ENCODE results near the gene USH1C.

USH1C gene

DNA sequence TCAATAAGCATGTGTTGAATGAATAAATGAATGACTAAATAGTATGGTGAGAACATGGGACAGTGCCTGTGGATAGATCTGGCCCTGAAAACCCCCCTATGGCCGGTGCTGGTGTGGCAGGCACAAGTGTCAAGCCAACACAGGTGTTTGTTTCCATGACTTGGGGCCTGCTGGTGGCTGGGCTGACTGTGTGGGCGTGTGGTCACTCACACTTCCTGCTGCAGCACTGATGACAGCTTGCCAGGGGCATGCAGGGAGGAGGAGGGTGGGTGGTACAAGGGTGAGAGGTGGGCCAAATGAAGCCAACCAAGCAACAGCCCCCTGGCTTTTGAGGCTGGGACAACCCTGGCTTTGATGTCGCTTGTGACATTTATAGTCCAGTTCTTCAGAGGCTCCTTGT lies 37.3 kb downstream of the USH1C start:
- Histone ChIP-seq H3K36me3 (ENCODE audit: control insufficient read depth, insufficient read depth, low read length) (no peaks in the 10 kb centered on the region), H3K9me3 (ENCODE audit: control insufficient read depth, low read length) (no peaks in the 10 kb centered on the region), H3K4me3 (ENCODE audit: insufficient read depth, low read depth, low read length, poor library complexity, severe bottlenecking) (no peak overlapping the region), H3K4me1 (ENCODE audit: control insufficient read depth, insufficient read depth, low read length, poor library complexity, severe bottlenecking) (no peaks in the 10 kb centered on the region), H3K27me3 (replicated peaks; ENCODE audit: control insufficient read depth, insufficient read depth, low read length, poor library complexity, severe bottlenecking) (no peaks in the 10 kb centered on the region), H3K27ac (ENCODE audit: insufficient read depth, low read length, poor library complexity, severe bottlenecking) (no peak overlapping the region)
- DNase-seq, result no peak

DNA sequence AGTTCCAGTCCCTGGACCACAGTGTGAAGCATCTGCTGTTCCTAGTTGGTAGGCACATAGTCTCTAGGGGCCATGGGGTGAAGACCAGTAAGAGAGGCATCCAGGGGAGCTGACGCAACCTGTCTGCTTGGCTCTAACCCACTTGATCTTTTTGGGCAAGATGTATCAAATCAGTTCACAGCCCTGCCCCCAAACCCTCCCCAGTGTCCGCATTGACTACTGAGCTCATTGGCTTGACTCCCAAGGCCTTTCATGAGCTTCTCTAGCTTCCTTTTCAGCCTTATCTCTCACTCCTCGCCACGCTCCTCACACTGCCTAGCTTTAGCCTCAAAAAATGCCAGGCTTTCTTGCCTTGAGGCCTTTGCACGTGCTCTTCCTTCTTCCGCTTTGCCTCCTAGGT lies 37.9 kb downstream of the USH1C start:
- no peaks in the 10 kb centered on the region for H3K36me3 ChIP-seq (ENCODE audit: control insufficient read depth, insufficient read depth, low read length)
- H3K4me3 ChIP-seq (ENCODE audit: insufficient read depth, low read depth, low read length, poor library complexity, severe bottlenecking), result no peak overlapping the region
- no peak overlapping the region for H3K27ac ChIP-seq (ENCODE audit: insufficient read depth, low read length, poor library complexity, severe bottlenecking)
- no peak for DNase-seq
- H3K27me3 ChIP-seq (replicated peaks; ENCODE audit: control insufficient read depth, insufficient read depth, low read length, poor library complexity, severe bottlenecking), result no peaks in the 10 kb centered on the region
- H3K9me3 ChIP-seq (ENCODE audit: control insufficient read depth, low read length), result no peaks in the 10 kb centered on the region
- no peaks in the 10 kb centered on the region for H3K4me1 ChIP-seq (ENCODE audit: control insufficient read depth, insufficient read depth, low read length, poor library complexity, severe bottlenecking)

DNA sequence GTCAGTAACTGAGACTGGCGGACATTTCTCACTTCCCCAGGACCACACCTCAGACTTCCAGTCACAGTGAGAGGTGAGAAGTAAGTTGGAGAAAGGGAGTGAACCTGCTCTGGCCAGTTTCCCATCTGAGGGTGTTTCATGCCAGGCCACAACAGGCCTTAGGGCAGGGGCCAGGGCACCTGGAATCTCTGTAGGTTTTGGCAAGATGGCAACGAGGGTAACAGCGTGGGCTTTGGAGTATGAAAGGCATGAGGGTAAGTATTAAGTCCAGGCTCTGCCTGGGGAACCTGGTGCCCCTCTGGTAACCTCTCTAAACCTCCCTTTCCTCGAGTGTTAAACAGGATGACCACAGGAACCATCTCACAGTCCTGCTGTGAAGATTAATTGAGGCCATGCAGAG lies 39.1 kb downstream of the USH1C start:
- H3K27ac ChIP-seq (ENCODE audit: insufficient read depth, low read length, poor library complexity, severe bottlenecking), result no peak overlapping the region
- no peaks in the 10 kb centered on the region for H3K36me3 ChIP-seq (ENCODE audit: control insufficient read depth, insufficient read depth, low read length)
- H3K4me1 ChIP-seq (ENCODE audit: control insufficient read depth, insufficient read depth, low read length, poor library complexity, severe bottlenecking), result no peaks in the 10 kb centered on the region
- DNase-seq, result no peak
- H3K9me3 ChIP-seq (ENCODE audit: control insufficient read depth, low read length), result no peaks in the 10 kb centered on the region
- H3K27me3 ChIP-seq (replicated peaks; ENCODE audit: control insufficient read depth, insufficient read depth, low read length, poor library complexity, severe bottlenecking), result no peaks in the 10 kb centered on the region
- H3K4me3 ChIP-seq (ENCODE audit: insufficient read depth, low read depth, low read length, poor library complexity, severe bottlenecking), result no peak overlapping the region

DNA sequence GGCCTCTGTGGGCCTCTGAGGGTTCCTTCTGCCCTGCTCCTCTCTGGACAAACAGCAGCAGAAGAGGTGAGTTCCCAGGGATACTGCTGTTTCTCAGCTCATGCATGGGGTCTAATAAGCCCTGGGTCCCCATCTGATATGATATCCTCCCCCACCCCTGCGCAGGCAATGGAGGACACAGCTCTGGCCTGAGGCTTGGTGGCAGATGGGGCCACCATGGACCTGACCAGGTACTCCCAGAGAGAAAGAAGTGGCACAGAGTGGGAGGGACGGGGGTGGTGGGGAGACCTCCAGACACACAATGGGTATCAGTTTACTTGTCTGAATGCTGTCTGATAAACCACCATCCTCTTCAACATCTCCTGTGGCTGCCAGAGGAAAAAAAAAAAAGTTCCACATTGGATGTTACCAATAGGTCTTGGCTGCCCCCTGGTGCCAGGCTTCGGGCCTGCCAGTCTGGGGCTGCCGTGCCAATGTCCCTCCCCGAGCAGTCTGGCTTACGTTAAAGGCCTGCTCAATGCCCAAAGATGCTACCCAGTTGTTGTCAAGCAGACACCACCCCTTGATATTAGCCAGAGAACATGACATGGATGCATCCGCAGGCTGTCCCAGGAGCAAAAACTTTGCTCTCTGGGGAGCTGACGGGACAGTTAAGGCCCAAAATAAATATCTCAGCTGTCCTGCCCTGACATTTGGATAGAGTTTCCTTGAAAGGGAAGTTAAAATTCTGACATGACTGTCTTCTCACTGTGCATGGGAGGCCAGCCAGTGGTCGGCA lies 39.7 kb downstream of the USH1C start:
- Histone ChIP-seq H3K27ac (ENCODE audit: insufficient read depth, low read length, poor library complexity, severe bottlenecking) (no peak overlapping the region), H3K36me3 (ENCODE audit: control insufficient read depth, insufficient read depth, low read length) (no peaks in the 10 kb centered on the region), H3K4me1 (ENCODE audit: control insufficient read depth, insufficient read depth, low read length, poor library complexity, severe bottlenecking) (no peaks in the 10 kb centered on the region), H3K4me3 (ENCODE audit: insufficient read depth, low read depth, low read length, poor library complexity, severe bottlenecking) (no peak overlapping the region), H3K9me3 (ENCODE audit: control insufficient read depth, low read length) (no peaks in the 10 kb centered on the region), H3K27me3 (replicated peaks; ENCODE audit: control insufficient read depth, insufficient read depth, low read length, poor library complexity, severe bottlenecking) (no peaks in the 10 kb centered on the region)
- DNase-seq, result peak; percentile 46 to 63 (median 48)

DNA sequence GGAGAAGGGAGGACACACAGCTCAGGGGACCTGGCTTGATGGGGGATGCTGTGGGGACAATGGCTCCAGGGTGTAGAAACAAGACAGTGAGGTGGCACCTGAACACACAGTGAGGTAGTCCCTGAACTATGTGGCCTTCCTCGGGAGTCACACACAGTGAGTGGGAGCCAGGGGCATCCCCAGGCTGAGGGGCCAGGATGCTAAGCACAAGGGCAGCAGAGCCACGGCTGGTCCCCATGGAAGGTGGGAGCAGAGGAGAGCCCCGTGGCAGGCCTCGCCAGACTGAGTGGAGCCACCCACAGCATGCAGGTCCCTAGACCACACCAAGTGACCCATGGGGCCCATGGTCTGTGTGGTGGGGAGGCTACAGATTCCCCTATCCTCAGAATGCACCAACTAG lies 41.6 kb downstream of the USH1C start:
- no peaks in the 10 kb centered on the region for H3K4me1 ChIP-seq (ENCODE audit: control insufficient read depth, insufficient read depth, low read length, poor library complexity, severe bottlenecking)
- no peak overlapping the region for H3K4me3 ChIP-seq (ENCODE audit: insufficient read depth, low read depth, low read length, poor library complexity, severe bottlenecking)
- H3K9me3 ChIP-seq (ENCODE audit: control insufficient read depth, low read length), result no peaks in the 10 kb centered on the region
- H3K27me3 ChIP-seq (replicated peaks; ENCODE audit: control insufficient read depth, insufficient read depth, low read length, poor library complexity, severe bottlenecking), result no peaks in the 10 kb centered on the region
- no peak for DNase-seq
- no peak overlapping the region for H3K27ac ChIP-seq (ENCODE audit: insufficient read depth, low read length, poor library complexity, severe bottlenecking)
- no peaks in the 10 kb centered on the region for H3K36me3 ChIP-seq (ENCODE audit: control insufficient read depth, insufficient read depth, low read length)

DNA sequence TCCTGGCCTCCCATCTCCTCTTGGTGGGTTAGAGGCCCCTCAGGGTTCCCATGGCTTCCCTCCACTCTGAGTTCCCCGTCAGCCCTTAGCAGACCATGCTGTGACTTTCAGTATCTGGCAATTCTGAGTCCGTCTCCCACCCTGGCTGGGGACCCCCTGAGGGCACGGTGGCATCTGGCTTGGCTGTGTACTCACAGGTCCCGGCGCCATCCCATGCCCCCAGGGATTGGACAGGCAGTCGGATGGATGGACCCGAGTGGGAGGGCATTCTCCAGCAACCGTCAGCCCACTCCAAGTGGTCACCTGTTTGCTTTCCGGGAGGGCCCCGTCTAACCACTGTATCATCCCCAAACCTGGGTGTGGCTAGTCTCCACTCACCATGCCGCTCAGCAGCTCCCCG lies 43.5 kb downstream of the USH1C start:
- Histone ChIP-seq H3K27me3 (replicated peaks; ENCODE audit: control insufficient read depth, insufficient read depth, low read length, poor library complexity, severe bottlenecking) (no peaks in the 10 kb centered on the region), H3K4me3 (ENCODE audit: insufficient read depth, low read depth, low read length, poor library complexity, severe bottlenecking) (no peak overlapping the region), H3K9me3 (ENCODE audit: control insufficient read depth, low read length) (no peaks in the 10 kb centered on the region), H3K4me1 (ENCODE audit: control insufficient read depth, insufficient read depth, low read length, poor library complexity, severe bottlenecking) (no peaks in the 10 kb centered on the region), H3K36me3 (ENCODE audit: control insufficient read depth, insufficient read depth, low read length) (no peaks in the 10 kb centered on the region), H3K27ac (ENCODE audit: insufficient read depth, low read length, poor library complexity, severe bottlenecking) (no peak overlapping the region)
- DNase-seq, result no peak

DNA sequence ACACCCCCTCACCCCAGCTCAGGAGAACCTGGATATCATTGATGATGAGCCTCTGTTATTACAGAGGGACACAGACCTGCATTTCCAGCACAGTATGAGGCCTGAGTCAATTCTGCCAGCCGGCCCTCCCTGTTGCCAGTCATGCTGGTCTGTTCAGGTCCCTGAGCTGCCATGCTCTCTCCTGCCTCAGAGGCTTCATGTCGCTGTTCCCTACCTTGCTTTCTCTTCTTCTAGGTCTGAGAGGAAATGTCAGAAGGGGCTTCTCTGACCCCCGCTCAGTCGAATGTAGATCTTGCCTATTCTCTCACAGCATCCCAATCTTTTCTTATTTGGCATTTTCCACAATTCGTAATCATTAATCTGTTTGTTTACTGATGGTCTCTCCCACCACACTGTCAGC lies 45.7 kb downstream of the USH1C start:
- DNase-seq, result no peak
- Histone ChIP-seq H3K9me3 (ENCODE audit: control insufficient read depth, low read length) (no peaks in the 10 kb centered on the region), H3K27ac (ENCODE audit: insufficient read depth, low read length, poor library complexity, severe bottlenecking) (no peak overlapping the region), H3K4me3 (ENCODE audit: insufficient read depth, low read depth, low read length, poor library complexity, severe bottlenecking) (no peak overlapping the region), H3K36me3 (ENCODE audit: control insufficient read depth, insufficient read depth, low read length) (no peaks in the 10 kb centered on the region), H3K4me1 (ENCODE audit: control insufficient read depth, insufficient read depth, low read length, poor library complexity, severe bottlenecking) (no peaks in the 10 kb centered on the region), H3K27me3 (replicated peaks; ENCODE audit: control insufficient read depth, insufficient read depth, low read length, poor library complexity, severe bottlenecking) (no peaks in the 10 kb centered on the region)

DNA sequence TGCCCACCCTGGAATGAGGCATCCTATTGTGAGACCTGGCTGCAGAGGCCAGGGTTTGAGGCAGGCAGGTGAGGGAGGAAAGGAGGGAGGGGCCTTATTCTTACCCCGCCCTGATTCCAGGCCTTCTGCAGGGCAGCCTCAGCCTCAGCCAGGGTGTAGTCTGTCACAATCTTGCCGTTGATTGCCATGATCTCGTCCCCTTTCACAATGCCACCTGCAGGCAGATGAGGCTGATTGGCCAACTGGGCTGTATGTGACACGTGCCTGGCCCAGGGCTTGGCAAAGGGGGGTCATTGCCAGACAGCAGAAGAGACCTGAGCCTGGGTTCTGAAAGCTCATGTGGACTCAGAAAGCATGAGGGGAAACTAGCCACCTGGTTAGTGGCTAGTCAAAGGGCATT lies 46.2 kb downstream of the USH1C start:
- Histone ChIP-seq H3K9me3 (ENCODE audit: control insufficient read depth, low read length) (no peaks in the 10 kb centered on the region), H3K27ac (ENCODE audit: insufficient read depth, low read length, poor library complexity, severe bottlenecking) (no peak overlapping the region)

DNA sequence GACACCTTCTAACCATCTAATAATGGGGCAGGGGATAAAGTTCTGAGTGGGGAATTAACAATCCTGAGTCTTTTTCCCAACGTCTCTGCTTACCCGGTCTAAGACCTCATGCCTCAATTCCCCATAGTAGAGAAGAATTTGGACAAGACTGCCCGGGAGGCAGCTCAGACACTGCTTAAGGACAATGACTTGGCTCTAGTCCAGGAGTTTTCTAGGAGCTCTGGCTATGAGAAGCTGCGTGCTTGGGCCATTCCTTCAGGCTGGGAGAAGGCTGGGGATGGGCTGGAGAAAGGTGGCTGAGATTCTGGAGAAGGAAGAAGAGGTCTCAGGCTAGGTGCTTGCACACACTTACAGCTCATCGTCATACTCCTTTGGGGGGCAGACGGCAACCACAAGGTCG lies 47.8 kb downstream of the USH1C start:
- no peak overlapping the region for H3K27ac ChIP-seq (ENCODE audit: insufficient read depth, low read length, poor library complexity, severe bottlenecking)
- no peaks in the 10 kb centered on the region for H3K9me3 ChIP-seq (ENCODE audit: control insufficient read depth, low read length)
- H3K27me3 ChIP-seq (replicated peaks; ENCODE audit: control insufficient read depth, insufficient read depth, low read length, poor library complexity, severe bottlenecking), result no peaks in the 10 kb centered on the region
- no peak overlapping the region for H3K4me3 ChIP-seq (ENCODE audit: insufficient read depth, low read depth, low read length, poor library complexity, severe bottlenecking)
- no peaks in the 10 kb centered on the region for H3K36me3 ChIP-seq (ENCODE audit: control insufficient read depth, insufficient read depth, low read length)
- DNase-seq, result no peak
- H3K4me1 ChIP-seq (ENCODE audit: control insufficient read depth, insufficient read depth, low read length, poor library complexity, severe bottlenecking), result no peaks in the 10 kb centered on the region

More for the DNA sequence above, 46.2 kb downstream of the USH1C start:
- H3K27me3 ChIP-seq (replicated peaks; ENCODE audit: control insufficient read depth, insufficient read depth, low read length, poor library complexity, severe bottlenecking), result no peaks in the 10 kb centered on the region
- no peak for DNase-seq
- no peak overlapping the region for H3K4me3 ChIP-seq (ENCODE audit: insufficient read depth, low read depth, low read length, poor library complexity, severe bottlenecking)
- no peaks in the 10 kb centered on the region for H3K36me3 ChIP-seq (ENCODE audit: control insufficient read depth, insufficient read depth, low read length)
- no peaks in the 10 kb centered on the region for H3K4me1 ChIP-seq (ENCODE audit: control insufficient read depth, insufficient read depth, low read length, poor library complexity, severe bottlenecking)

DNA sequence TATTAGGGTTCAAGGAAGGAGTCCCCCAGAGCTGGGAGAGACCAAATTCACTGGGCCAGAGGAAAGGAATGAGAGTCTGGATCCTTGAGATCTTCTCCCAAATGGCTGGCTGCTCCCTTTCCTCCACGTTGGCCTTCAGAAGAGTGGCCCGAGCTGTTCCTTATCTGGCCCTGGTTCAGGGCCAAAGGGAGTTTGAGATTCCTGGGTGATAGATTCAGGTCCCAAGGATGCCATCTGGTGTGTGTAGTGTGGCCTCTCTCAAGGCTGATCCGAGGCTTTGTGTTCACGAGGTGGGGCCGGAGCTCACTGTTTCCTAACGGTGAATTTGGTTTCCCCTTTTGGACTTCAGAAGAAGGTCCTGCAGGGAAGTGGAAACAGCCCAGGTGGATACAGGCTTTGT lies 50.2 kb downstream of the USH1C start:
- Histone ChIP-seq H3K4me1 (ENCODE audit: control insufficient read depth, insufficient read depth, low read length, poor library complexity, severe bottlenecking) (no peaks in the 10 kb centered on the region), H3K36me3 (ENCODE audit: control insufficient read depth, insufficient read depth, low read length) (no peaks in the 10 kb centered on the region), H3K27ac (ENCODE audit: insufficient read depth, low read length, poor library complexity, severe bottlenecking) (no peak overlapping the region), H3K27me3 (replicated peaks; ENCODE audit: control insufficient read depth, insufficient read depth, low read length, poor library complexity, severe bottlenecking) (no peaks in the 10 kb centered on the region), H3K9me3 (ENCODE audit: control insufficient read depth, low read length) (no peaks in the 10 kb centered on the region), H3K4me3 (ENCODE audit: insufficient read depth, low read depth, low read length, poor library complexity, severe bottlenecking) (no peak overlapping the region)
- no peak for DNase-seq

All from effector memory CD4-positive, alpha-beta T cell (primary cell).